ENCODE data around the gene SYT8.
"Not testable (repeated sequence)": the region's sequence is repeated elsewhere in the genome, so short reads cannot be mapped to it uniquely, and the experiment has no call there.

Gene SYT8

DNA sequence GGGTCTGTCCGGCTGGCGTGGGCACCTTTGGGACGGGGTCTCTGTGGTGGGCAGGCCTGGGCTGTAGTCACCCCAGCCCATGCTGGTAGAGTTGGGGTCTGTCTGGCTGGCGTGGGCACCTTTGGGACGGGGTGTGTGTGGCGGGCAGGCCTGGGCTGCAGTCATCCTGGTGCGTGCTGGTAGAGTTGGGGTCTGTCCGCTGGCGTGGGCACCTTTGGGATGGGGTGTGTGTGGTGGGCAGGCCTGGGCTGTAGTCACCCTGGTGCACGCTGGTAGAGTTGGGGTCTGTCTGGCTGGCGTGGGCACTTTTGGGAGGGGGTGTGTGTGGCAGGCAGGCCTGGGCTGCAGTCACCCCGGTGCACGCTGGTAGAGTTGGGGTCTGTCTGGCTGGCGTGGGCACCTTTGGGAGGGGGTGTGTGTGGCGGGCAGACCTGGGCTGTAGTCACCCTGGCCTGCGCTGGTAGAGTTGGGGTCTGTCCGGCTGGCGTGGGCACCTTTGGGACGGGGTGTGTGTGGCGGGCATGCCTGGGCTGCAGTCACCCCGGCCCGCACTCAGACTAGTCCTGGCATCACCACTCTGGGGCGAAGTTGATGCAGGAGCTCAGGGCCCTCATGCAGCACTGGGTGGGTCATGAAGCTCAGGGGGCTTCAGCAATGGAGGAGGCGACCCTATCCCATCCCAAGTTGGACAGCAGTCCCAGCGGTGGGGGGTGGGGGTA is 37.6 kb downstream of the SYT8 start:
- WGBS, 2 experiments (ENCODE audit: insufficient coverage in 2 of 2), result 75 to 92% methylated on average over 4 to 21 of the region's 25 CpGs
- Histone ChIP-seq H3K36me3 (ENCODE audit: control insufficient read depth, insufficient read depth, low read length) (no peaks in the 10 kb centered on the region), H3K27ac (ENCODE audit: low read depth, low read length, severe bottlenecking) (no peak overlapping the region), H3K9me3 (ENCODE audit: control insufficient read depth, low read length) (no peaks in the 10 kb centered on the region), H3K4me3 (ENCODE audit: extremely low read depth, insufficient read depth, low read length, poor library complexity, severe bottlenecking) (no peak overlapping the region), H3K4me1 (ENCODE audit: control insufficient read depth, insufficient read depth, low read length, poor library complexity, severe bottlenecking) (peaks cover 31% of the 10 kb centered on the region)

DNA sequence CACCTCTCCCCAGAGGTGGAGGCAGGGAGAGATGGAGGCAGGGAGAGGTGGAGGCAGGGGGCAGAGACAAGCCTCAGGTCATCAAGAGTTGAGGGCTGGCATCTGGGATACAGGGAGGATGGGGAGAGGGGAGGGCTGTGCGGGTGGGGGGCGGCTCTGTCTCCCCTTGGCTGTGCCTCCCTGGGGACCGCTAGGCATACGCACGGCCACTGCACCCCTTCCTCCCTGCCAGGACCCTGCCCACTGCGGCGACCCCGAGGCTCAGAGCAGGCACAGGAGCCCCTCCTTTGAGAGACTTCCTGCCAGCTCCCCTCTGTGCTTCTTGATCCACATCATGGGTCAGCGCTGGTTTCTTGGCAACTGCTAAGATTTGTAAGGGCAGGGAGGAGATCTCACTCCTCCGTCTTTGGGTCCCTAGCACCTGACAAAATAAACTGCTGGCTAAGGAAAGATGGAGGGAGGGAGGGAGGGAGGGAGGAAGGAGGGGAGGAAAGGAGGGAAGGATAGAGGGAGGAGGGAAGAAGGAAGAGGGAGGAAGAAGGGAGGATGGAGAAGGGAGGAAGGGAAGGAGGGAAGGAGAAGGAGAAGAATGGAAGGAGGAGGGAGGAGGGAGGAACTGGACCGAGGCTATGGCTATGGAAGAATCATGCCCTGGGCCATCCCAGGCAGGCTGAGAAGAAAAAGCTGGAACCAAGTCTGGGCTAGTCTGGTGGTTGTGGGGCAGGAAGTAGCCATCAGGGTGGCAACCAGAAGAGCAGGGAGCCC is 38.4 kb downstream of the SYT8 start:
- 59 to 72% methylated on average over 7 to 10 of the region's 11 CpGs for WGBS, 2 experiments (ENCODE audit: insufficient coverage in 2 of 2)
- H3K9me3 ChIP-seq (ENCODE audit: control insufficient read depth, low read length), result no peaks in the 10 kb centered on the region
- no peak overlapping the region for H3K4me3 ChIP-seq (ENCODE audit: extremely low read depth, insufficient read depth, low read length, poor library complexity, severe bottlenecking)
- H3K27ac ChIP-seq (ENCODE audit: low read depth, low read length, severe bottlenecking), result no peak overlapping the region
- no peaks in the 10 kb centered on the region for H3K36me3 ChIP-seq (ENCODE audit: control insufficient read depth, insufficient read depth, low read length)
- peaks cover 38% of the 10 kb centered on the region for H3K4me1 ChIP-seq (ENCODE audit: control insufficient read depth, insufficient read depth, low read length, poor library complexity, severe bottlenecking)

DNA sequence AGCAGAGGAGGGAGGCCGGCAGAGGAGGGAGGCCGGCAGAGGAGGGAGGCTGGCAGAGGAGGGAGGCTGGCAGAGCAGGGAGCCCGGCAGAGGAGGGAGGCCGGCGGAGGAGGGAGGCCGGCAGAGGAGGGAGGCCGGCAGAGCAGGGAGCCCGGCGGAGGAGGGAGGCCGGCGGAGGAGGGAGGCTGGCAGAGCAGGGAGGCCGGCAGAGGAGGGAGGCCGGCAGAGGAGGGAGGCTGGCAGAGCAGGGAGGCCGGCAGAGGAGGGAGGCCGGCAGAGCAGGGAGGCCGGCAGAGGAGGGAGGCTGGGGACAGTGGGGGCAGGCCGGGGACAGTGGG is 39.0 kb downstream of the SYT8 start:
- not testable (repeated sequence) for H3K9me3 ChIP-seq (ENCODE audit: control insufficient read depth, low read length); H3K36me3 ChIP-seq (ENCODE audit: control insufficient read depth, insufficient read depth, low read length)
- 93 to 96% methylated on average over 4 to 8 of the region's 17 CpGs for WGBS, 2 experiments (ENCODE audit: insufficient coverage in 2 of 2)

DNA sequence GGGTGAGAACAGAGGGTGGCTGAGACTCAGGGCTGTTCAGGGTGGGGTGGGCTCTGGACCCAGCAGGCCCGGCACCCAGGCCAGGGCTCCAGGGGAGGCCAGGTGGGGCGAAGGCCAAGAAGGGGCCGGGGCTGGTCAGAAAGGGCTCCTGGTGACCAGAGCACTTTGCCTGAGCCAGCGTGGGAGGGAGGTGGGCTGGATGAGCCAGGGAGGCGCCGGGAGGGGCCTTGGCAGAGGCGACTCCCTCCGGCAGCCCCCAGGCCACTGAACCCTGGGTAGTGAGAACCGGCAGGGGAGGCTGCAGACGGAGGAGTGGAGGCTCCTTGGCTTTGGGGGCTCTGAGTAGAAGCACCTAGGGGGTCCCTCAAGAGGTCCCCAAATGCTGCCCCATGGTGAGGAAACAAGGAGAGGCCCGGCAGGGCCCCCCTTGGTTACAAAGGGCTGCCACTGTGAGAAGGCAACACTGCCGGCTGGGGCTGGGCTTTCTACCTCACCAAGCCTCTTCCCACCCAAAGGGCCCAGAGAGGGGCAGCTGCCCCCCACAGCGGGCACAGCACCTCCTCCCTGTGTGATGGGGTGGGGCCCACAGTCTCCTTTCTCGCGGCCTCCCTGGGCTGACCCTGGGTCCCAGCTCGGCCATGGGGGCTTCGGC is 39.8 kb downstream of the SYT8 start:
- not testable (repeated sequence) for H3K27ac ChIP-seq (ENCODE audit: low read depth, low read length, severe bottlenecking); H3K4me3 ChIP-seq (ENCODE audit: extremely low read depth, insufficient read depth, low read length, poor library complexity, severe bottlenecking)
- 92% methylated on average over 12 to 14 of the region's 17 CpGs for WGBS, 2 experiments (ENCODE audit: insufficient coverage in 2 of 2)

More for the DNA sequence above, 39.0 kb downstream of the SYT8 start:
- peaks cover 43% of the 10 kb centered on the region for H3K4me1 ChIP-seq (ENCODE audit: control insufficient read depth, insufficient read depth, low read length, poor library complexity, severe bottlenecking)
- H3K4me3 ChIP-seq (ENCODE audit: extremely low read depth, insufficient read depth, low read length, poor library complexity, severe bottlenecking); H3K27ac ChIP-seq (ENCODE audit: low read depth, low read length, severe bottlenecking): not testable (repeated sequence)

DNA sequence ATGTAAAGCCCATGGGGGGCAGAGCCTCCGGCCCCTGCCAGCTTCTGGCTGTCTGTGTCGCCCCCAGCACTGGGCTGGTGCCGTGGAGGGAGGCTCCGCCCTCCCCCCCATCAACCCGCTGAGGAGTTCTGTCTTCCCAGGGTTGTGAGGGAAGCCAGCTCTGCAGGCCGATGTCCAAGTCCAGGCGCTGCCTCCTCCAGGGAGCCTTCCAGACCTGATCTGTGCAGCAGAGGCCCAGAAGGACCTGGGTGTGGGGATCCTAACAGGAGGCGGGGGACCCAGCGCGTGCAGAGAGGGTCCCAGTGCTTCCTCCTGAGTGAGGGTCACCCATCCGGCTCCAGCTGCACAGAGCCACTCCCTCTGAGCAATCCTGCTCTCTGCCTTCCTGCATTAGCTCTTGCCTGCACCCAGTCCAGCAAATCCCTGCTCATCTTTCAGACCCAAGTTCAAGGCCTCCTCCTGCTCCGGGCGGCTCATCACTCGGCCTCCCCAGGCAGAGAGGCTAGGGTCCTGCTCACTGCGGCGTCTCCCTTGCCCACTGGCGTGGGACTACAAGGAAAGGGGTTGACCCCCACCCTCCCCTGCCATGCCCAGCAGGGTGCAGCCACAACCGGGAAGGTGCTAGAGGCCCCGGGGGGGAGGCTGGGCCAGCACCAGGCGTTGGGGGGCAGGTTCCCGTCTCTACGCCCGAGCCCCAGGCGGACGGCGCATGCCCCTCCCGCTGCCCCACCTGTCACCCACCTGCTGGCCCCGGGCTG is 40.5 kb downstream of the SYT8 start:
- Histone ChIP-seq H3K4me1 (ENCODE audit: control insufficient read depth, insufficient read depth, low read length, poor library complexity, severe bottlenecking) (peaks cover 45% of the 10 kb centered on the region), H3K36me3 (ENCODE audit: control insufficient read depth, insufficient read depth, low read length) (no peaks in the 10 kb centered on the region), H3K9me3 (ENCODE audit: control insufficient read depth, low read length) (no peaks in the 10 kb centered on the region), H3K27ac (ENCODE audit: low read depth, low read length, severe bottlenecking) (no peak overlapping the region), H3K4me3 (ENCODE audit: extremely low read depth, insufficient read depth, low read length, poor library complexity, severe bottlenecking) (no peak overlapping the region)
- 88 to 89% methylated on average over 13 to 20 of the region's 28 CpGs for WGBS, 2 experiments (ENCODE audit: insufficient coverage in 2 of 2)

More for the DNA sequence above, 39.8 kb downstream of the SYT8 start:
- H3K9me3 ChIP-seq (ENCODE audit: control insufficient read depth, low read length); H3K36me3 ChIP-seq (ENCODE audit: control insufficient read depth, insufficient read depth, low read length): not testable (repeated sequence)
- peaks cover 43% of the 10 kb centered on the region for H3K4me1 ChIP-seq (ENCODE audit: control insufficient read depth, insufficient read depth, low read length, poor library complexity, severe bottlenecking)

DNA sequence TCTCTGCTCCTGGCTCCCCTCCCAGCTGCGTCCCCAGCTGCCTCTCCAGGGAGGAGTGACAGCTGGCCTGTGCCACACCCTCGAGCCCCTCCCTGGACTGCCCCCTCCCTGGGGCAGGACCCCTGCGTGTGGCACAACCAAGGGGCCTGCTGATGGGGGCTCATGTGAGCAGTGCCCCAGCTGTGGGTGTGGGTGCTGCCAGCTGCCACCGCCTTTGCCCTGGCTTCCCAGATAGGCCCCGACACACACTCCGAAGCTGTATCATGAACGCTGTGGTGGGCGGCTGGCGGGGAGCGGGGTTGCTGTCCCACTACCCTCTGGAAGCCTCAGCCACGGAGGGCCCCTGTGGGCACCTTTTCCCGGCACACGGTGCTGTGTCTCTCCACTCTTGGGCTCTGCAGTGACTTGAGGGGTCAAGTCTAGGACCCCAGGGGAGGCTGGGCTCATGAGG is 41.1 kb downstream of the SYT8 start:
- 91 to 92% methylated on average over 12 of the region's 13 CpGs for WGBS, 2 experiments (ENCODE audit: insufficient coverage in 2 of 2)
- H3K36me3 ChIP-seq (ENCODE audit: control insufficient read depth, insufficient read depth, low read length); H3K4me3 ChIP-seq (ENCODE audit: extremely low read depth, insufficient read depth, low read length, poor library complexity, severe bottlenecking); H3K9me3 ChIP-seq (ENCODE audit: control insufficient read depth, low read length): not testable (repeated sequence)
- Histone ChIP-seq H3K4me1 (ENCODE audit: control insufficient read depth, insufficient read depth, low read length, poor library complexity, severe bottlenecking) (peaks cover 50% of the 10 kb centered on the region), H3K27ac (ENCODE audit: low read depth, low read length, severe bottlenecking) (peak overlapping the region; percentile 83)

DNA sequence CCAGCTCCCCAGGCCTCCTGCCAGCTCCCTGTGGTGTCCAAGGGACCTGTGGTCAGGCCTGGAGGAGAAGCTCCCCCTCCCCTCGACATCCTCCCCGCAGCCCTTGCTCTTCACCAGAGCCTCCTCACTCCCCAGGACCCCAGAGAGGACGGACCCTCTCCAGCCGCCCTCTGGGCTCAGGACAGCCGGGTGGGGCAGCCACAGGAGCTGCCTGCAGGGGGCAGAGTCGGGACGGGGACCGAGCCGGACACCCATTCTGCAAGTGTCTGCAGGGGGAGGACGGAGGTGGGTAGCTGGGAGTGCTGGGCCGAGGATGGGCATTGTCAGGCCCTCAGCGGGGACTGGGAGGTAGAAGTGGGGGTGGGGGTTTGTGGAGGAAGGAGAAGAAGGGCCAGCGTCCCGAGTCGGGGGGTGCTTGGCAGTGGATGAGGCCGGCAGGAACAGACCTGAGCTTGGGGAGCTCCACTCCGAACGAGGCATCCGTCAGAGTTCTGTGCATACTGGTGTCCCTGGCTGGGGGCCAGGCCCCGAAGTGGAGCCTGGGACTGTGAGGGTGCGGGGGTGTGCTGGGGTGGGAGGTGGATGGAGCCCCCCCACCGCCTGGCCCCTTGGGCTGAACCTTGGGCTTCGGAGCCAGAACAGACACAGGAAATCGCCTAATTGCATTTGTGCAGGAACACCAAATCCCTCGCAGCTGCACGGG is 41.7 kb downstream of the SYT8 start:
- 40 to 45% methylated on average over 9 to 20 of the region's 26 CpGs for WGBS, 2 experiments (ENCODE audit: insufficient coverage in 2 of 2)
- Histone ChIP-seq H3K4me1 (ENCODE audit: control insufficient read depth, insufficient read depth, low read length, poor library complexity, severe bottlenecking) (peaks cover 50% of the 10 kb centered on the region), H3K27ac (ENCODE audit: low read depth, low read length, severe bottlenecking) (peak overlapping the region; percentile 83)

DNA sequence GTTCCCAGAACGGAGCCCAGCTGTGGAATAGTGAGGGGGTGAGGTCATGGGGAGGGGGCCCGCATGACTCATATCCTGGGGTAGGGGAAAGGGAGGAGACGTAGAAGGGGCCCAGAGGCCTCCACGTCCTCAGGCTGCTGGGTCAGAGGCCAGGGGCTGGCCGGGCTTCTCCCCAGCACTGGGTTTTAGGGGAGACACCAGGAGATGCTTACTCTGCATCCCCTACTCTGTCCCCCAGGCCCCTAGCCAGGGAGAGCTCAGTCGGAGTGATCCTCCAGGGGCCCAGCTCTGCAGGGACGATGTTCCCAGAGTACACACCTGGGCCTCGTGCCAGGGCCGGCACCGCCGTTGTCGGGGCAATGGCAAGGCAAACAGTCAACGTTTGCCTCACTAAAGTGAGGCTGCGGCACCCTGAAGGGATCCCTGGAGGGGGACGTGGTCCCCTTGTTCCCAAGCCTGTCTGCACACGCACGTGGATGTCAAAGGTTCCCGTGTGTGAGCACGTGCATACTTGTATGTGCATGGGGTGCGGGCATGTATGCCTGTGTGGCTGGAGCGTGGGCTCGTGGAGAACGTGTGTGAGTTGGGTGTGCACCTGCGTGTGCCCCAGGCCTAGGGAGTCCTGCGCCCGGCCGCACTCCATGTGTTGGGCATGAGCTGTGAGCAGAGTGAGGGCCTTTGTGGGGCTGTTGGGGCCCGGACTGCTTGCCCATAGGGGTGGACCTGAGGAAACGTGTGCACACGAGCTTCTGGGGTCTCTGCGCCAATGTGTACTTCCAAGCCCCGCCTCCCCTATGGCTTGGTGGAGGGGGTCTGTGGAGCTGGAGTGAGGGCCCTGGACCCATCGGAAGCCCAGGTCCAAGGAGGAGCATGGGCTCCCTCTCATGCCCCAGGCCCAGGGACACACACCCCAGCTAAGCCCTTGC is 42.7 kb downstream of the SYT8 start:
- peak overlapping the region; percentile 83 for H3K27ac ChIP-seq (ENCODE audit: low read depth, low read length, severe bottlenecking)
- H3K4me3 ChIP-seq (ENCODE audit: extremely low read depth, insufficient read depth, low read length, poor library complexity, severe bottlenecking), result no peak overlapping the region

More for the DNA sequence above, 41.7 kb downstream of the SYT8 start:
- Histone ChIP-seq H3K4me3 (ENCODE audit: extremely low read depth, insufficient read depth, low read length, poor library complexity, severe bottlenecking) (no peak overlapping the region), H3K36me3 (ENCODE audit: control insufficient read depth, insufficient read depth, low read length) (no peaks in the 10 kb centered on the region), H3K9me3 (ENCODE audit: control insufficient read depth, low read length) (no peaks in the 10 kb centered on the region)

DNA sequence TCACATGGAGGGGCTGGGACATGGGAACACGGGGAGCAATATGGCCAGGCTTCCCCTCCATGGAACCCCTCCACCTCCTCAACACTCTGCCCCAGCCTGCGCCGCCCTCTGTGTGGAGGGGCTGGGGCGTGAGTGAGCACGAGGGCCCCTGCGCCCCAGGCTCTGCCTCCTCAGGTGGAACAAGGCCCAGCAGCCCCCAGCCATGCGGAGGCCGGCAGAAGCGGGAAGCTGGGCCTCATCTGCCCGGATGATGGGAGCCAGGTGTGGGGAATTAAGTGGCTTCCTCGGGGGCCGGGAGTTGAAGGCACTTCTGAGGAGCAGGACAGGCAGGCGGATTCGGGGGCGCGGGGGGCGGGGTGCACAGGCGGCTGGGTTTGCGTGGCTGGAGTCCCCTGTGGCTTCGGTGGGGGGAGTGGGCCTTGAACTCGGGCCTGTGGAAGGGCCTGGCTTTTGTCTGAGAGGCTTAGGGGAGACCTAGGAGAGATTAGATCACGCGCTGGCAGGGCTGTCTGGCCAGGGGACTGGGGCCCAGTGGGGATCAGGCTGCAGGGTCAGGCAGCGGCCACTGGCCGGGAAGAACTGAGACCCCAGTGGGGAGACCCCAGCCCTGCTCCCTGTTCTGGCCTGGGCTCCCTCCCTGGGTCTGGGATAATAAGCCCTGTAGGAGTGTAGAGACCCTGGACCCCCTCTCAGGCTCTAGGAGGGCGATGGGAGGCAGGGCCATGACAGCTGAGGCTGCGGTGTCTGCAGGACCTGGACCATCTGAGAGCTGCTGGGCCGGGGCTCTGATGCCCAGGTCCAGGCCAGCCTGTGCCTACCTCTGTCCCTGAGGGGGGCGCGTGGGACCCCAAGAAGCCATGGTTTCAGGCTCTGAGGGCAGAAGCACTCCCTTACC is 43.6 kb downstream of the SYT8 start:
- Histone ChIP-seq H3K4me3 (ENCODE audit: extremely low read depth, insufficient read depth, low read length, poor library complexity, severe bottlenecking) (no peak overlapping the region), H3K9me3 (ENCODE audit: control insufficient read depth, low read length) (no peaks in the 10 kb centered on the region), H3K36me3 (ENCODE audit: control insufficient read depth, insufficient read depth, low read length) (no peaks in the 10 kb centered on the region), H3K4me1 (ENCODE audit: control insufficient read depth, insufficient read depth, low read length, poor library complexity, severe bottlenecking) (peaks cover 50% of the 10 kb centered on the region), H3K27ac (ENCODE audit: low read depth, low read length, severe bottlenecking) (peak overlapping the region; percentile 83)
- 94 to 97% methylated on average over 18 to 29 of the region's 30 CpGs for WGBS, 2 experiments (ENCODE audit: insufficient coverage in 2 of 2)

More for the DNA sequence above, 42.7 kb downstream of the SYT8 start:
- 85 to 90% methylated on average over 25 to 27 of the region's 33 CpGs for WGBS, 2 experiments (ENCODE audit: insufficient coverage in 2 of 2)
- H3K9me3 ChIP-seq (ENCODE audit: control insufficient read depth, low read length), result no peaks in the 10 kb centered on the region
- H3K4me1 ChIP-seq (ENCODE audit: control insufficient read depth, insufficient read depth, low read length, poor library complexity, severe bottlenecking), result peaks cover 50% of the 10 kb centered on the region
- H3K36me3 ChIP-seq (ENCODE audit: control insufficient read depth, insufficient read depth, low read length), result no peaks in the 10 kb centered on the region
